DMS 273 (cell line): Measurements from ENCODE around the gene NSMCE3.

Source experiments
- DNase-seq: peaks from one replicate; lab custom pipeline; 2025; ENCODE audit not compliant: unreplicated experiment; lab: John Stamatoyannopoulos, UW

The NSMCE3 gene

GRCh38 chr15:29222129-29222853 is 47.3 kb downstream of the NSMCE3 start:
- DNase-seq = no peak

GRCh38 chr15:29220852-29221251 is 48.8 kb downstream of the NSMCE3 start:
- no peak for DNase-seq

DNA sequence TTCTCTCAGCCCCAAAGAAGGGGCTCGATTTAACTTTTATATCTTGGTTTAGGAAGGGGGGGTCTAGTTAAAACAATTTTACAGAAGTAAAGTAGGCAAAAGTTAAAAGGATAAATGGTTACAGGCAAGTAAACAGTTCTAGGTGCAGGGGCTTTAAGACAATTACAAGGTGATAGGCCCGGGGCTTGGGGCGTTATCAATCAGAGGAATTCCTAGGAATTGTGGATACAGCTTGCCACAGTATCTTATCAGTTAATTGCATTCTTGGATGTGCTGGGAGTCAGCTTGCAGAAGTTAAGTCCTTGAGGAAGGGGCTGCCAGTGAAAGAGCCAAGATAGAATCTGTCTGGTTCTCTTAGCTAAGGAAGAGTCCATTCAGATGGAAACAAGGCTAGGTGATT is 52.7 kb downstream of the NSMCE3 start:
- DNase-seq = no peak
